C4-2B (cell line): Measurements from ENCODE around the gene ADAM12.
"Not testable (repeated sequence)": the region's sequence is repeated elsewhere in the genome, so short reads cannot be mapped to it uniquely, and the experiment has no call there.

ENCODE experiments used
- H3K27ac ChIP-seq: fragments of 450-650 bp; 2 replicates; pipeline ENCODE4 v1.5.1; 2017
- ZFX ChIP-seq: fragments of 450-650 bp; IDR thresholded peaks from 2 replicates; pipeline ENCODE4 v1.6.1; 2017
- TF ChIP-seq, protein P1 (sequence below): fragments of 450-650 bp; conservative IDR thresholded peaks from 2 replicates; pipeline ENCODE4 v1.5.1; 2017; ENCODE audit warnings: mild to moderate bottlenecking

ADAM12 gene

DNA sequence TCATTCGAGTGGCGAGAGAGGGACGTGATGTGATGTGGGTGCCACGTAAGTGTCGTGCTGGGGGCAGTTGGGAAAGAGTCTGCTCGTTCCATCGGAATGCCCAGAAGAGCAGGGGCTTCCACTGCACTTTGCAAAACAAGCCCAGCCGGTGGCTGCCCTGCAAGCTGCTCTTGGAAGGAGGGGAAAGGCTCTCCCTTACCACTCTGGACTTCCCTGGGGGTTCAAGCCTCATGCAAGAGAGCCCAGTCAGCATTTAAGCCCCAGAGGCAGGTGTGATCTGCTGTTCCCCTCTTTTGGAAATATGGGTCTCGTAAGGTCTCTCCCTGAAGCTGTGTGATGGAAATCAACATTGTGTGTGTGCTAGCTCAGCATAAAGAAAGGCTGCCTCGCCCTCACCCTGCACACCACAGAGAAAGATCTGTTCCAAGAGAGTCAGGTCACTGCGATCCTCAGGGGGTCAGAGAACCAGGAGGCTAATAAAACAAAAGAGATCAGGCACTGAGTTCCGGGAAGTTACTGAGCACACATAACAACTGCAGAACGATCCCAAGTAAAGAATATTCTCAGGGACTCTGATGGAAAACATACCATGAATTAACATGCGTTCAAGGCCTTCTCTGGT lies 212.5 kb downstream of the ADAM12 start:
- H3K27ac ChIP-seq = no peak overlapping the region
- TF ChIP-seq, protein P1, sequence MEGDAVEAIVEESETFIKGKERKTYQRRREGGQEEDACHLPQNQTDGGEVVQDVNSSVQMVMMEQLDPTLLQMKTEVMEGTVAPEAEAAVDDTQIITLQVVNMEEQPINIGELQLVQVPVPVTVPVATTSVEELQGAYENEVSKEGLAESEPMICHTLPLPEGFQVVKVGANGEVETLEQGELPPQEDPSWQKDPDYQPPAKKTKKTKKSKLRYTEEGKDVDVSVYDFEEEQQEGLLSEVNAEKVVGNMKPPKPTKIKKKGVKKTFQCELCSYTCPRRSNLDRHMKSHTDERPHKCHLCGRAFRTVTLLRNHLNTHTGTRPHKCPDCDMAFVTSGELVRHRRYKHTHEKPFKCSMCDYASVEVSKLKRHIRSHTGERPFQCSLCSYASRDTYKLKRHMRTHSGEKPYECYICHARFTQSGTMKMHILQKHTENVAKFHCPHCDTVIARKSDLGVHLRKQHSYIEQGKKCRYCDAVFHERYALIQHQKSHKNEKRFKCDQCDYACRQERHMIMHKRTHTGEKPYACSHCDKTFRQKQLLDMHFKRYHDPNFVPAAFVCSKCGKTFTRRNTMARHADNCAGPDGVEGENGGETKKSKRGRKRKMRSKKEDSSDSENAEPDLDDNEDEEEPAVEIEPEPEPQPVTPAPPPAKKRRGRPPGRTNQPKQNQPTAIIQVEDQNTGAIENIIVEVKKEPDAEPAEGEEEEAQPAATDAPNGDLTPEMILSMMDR = no peak
- no peak for TF ChIP-seq ZFX

DNA sequence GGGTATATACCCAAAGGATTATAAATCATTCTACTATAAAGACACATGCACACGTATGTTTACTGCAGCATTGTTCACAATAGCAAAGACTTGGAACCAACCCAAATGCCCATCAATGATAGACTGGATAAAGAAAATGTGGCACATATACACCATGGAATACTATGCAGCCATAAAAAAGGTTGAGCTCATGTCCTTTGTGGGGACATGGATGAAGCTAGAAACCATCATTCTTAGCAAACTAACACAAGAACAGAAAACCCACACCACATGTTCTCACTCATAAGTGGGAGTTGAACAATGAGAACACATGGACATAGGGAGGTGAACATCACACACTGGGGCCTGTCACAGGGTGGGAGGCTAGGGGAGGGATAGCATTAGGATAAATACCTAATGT lies 215.5 kb downstream of the ADAM12 start:
- H3K27ac ChIP-seq = not testable (repeated sequence)

DNA sequence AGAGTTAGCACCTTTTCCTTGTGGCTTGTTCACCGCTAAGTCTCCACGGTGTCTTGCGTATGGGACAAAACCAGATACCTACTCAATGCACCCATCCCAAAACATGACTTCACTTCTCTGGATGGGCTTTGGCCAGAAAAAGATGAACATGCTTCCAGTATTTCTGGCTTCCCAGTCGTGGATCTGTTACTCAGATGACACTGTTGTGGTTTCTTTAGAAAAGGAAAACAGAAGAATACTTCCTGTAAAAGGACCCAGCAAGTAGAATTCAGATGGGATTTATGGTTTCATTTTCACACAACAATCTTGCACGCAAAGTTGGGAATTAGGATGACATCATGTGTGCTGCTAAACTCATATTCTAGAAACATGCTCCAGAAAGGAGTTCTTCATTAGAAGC lies 216.7 kb downstream of the ADAM12 start:
- TF ChIP-seq, protein P1 = no peak
- TF ChIP-seq ZFX = no peak
- H3K27ac ChIP-seq = no peak overlapping the region

DNA sequence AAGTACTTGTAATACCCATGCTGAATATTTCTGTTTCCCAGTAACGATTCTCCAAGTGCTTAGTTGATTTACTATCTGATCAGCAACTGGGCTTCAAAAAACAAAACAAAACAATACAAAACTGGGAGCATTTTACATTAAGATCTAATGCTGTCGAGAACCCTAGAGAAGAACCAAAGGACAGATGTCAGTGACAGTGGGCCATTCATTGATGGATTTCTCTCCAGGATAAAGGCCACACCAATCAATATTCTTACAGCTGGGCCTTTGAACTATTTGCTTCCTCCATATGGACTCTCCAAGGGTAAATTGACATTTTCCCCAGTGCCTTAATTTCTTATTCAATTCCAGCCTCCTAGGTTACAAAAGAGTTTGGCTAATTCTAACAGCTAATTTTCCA lies 217.5 kb downstream of the ADAM12 start:
- no peak overlapping the region for H3K27ac ChIP-seq
- TF ChIP-seq, protein P1 = no peak
- no peak for TF ChIP-seq ZFX

DNA sequence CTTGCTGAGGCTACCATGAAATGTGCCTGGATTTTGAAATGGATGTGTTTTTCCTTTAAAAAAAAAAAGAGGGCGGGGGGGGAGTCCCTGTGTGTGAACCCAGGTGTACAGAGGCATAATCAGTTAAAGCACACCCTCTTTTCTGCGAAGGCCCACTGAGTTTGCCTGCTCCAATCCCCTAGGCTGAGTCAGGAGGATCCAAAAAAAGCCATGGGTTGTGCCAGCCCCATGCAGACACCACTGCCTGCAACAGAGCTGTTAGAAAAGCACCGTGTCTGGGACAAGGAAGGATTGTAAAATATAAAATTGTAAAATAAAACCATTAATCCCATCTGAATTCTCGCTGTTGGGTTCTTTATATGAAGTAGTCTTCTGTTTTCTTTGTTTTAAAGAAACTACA lies 217.9 kb downstream of the ADAM12 start:
- no peak overlapping the region for H3K27ac ChIP-seq
- no peak for TF ChIP-seq ZFX
- TF ChIP-seq, protein P1 = no peak

DNA sequence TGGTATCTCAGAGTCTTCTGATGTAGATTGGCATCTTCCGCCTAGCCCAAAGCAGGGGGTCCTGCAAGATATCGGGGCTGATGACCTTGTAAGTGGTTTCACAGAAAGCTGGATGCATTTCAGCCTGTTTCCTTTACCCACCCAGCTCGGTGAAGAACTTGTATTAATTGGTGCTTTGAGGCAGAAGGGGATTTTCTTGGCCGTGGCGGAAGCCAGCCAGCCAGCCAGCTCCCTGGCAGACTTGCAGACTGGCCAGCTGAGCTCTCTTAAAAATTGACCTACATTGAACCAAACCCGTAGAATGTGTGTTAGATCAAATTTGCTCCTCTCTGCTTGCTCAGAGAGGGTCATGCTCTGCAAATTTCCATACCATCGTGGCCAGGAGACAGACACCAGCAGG lies 218.4 kb downstream of the ADAM12 start:
- TF ChIP-seq, protein P1 = no peak
- TF ChIP-seq ZFX = no peak
- H3K27ac ChIP-seq = no peak overlapping the region

DNA sequence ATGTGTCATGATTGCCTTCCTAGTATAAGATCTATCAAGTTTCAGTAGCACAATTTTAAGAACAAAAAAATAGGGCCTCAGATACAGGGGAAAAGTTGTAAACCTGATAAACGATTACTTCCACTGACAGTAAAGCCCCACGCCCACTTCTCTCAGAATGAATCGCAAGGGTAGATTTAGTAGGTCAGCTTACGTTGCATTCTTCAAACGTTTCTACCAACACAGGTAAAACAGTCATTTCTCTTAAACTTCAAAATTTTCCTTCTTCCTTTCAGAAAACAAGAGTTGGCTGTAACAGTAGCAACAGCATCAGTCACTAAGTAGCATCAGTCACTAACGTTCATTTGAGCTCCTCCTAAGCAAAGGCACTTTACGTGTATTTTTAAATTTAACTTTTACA lies 221.5 kb downstream of the ADAM12 start:
- H3K27ac ChIP-seq = no peak overlapping the region
- no peak for TF ChIP-seq ZFX
- TF ChIP-seq, protein P1 = no peak

DNA sequence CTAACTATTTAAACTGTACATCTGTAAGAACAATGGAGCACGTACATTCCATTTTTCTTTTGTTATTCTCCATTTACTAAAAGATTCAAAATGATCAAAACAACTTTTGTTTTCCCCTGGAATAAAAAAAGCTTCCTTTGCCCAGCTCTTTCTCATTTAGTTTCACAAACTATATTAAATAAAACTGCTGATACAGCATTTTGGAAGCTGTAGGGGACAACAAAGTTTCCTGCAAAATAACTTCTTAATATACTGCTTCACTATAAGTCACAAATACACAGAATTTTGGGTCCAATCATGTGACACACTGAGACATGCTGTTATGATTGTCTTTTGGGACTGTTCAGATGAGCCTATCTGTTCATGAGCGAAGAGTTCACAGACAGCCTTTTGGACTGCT lies 222.4 kb downstream of the ADAM12 start:
- no peak for TF ChIP-seq ZFX
- TF ChIP-seq, protein P1 = no peak
- no peak overlapping the region for H3K27ac ChIP-seq
